ENCODE results near the gene CLDN4. TPM values are rescaled to one million over a fixed set of nuclear protein-coding genes. Genes with fewer than 3 reads are reported as not detected.

CLDN4 gene
- polyA plus RNA-seq, 6 donors from 2014 or later, result 0.08 to 0.13 TPM; not detected in 4

- no peak for ATAC-seq (ENCODE audit: low read depth in 2 of 2)
- H3K27me3 Mint-ChIP-seq, result peaks cover 9 to 53% (median 31%) of the 10 kb centered on the region in 3 donors
- H3K9me3 Mint-ChIP-seq, result peaks cover 0 to 5% (median 0%) of the 10 kb centered on the region in 7 donors
- H3K36me3 Mint-ChIP-seq, result no peaks in the 10 kb centered on the region
- H3K4me3 Mint-ChIP-seq, result no peak overlapping the region
- DNase-seq, result no peak
- no peak overlapping the region for H3K27ac Mint-ChIP-seq
- H3K4me1 Mint-ChIP-seq, result peaks cover 3 to 5% (median 4%) of the 10 kb centered on the region in 3 donors
Measured at GRCh38 chr7:73858807-73859206, 28.0 kb downstream of the CLDN4 start.

GRCh38 chr7:73860859-73861258 lies 30.1 kb downstream of the CLDN4 start, which contains the start of gene TMEM270:
TSS of gene TMEM270 (plus strand) at chr7:73861159. CDS start at chr7:73861195, 36 bp downstream.
- H3K27ac Mint-ChIP-seq, result peak within 1 kb of the TSS in 1 of 6 donors; percentile 32
- H3K36me3 Mint-ChIP-seq, result no peaks in the 10 kb centered on the region
- no peak for ATAC-seq (ENCODE audit: low read depth in 2 of 2)

DNA sequence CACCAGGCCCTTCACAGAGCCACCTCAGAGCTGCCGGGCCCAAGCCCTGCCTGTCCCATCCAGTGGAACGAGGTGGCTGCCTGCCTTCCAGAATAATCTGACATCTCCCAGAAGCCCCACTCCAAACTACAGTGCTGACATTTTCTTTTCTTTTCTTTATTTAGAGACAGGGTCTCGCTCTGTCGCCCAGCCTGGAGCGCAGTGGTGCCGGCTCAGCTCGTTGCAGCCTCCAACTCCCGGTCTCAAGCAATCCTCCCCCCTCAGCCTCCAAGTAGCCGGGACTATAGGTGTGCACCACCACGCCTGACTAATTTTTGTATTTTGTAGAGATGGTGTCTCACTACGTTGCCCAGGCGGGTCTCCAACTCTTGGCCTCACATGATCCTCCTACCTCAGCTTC lies 30.5 kb downstream of the CLDN4 start:
- no peak overlapping the region for H3K4me3 Mint-ChIP-seq
- DNase-seq (no peak), ATAC-seq (ENCODE audit: low read depth in 2 of 2) (no peak)
- H3K9me3 Mint-ChIP-seq, result peaks cover 0 to 5% (median 0%) of the 10 kb centered on the region in 7 donors
- no peaks in the 10 kb centered on the region for H3K4me1 Mint-ChIP-seq
- peak overlapping the region in 1 of 6 donors; percentile 32 for H3K27ac Mint-ChIP-seq
- peaks cover 4 to 41% (median 27%) of the 10 kb centered on the region in 3 donors for H3K27me3 Mint-ChIP-seq
- no peaks in the 10 kb centered on the region for H3K36me3 Mint-ChIP-seq

More at GRCh38 chr7:73860859-73861258, 30.1 kb downstream of the CLDN4 start, which contains the start of gene TMEM270:
- H3K4me1 Mint-ChIP-seq, result peaks cover 0 to 1% (median under 1%) of the 10 kb centered on the region in 3 donors
- DNase-seq, result no peak
- H3K9me3 Mint-ChIP-seq, result peaks cover 0 to 5% (median 0%) of the 10 kb centered on the region in 7 donors
- H3K27me3 Mint-ChIP-seq, result peaks cover 4 to 41% (median 28%) of the 10 kb centered on the region in 3 donors
- H3K4me3 Mint-ChIP-seq, result no peak within 1 kb of the TSS

GRCh38 chr7:73864981-73865711 lies 34.4 kb downstream of the CLDN4 start:
- DNase-seq (no peak), ATAC-seq (ENCODE audit: low read depth in 2 of 2) (no peak)
- Mint-ChIP-seq H3K27ac (peak overlapping the region in 1 of 6 donors; percentile 79), H3K9me3 (no peaks in the 10 kb centered on the region), H3K36me3 (no peaks in the 10 kb centered on the region), H3K4me3 (no peak overlapping the region), H3K27me3 (peaks cover 0 to 12% (median 0%) of the 10 kb centered on the region in 3 donors), H3K4me1 (no peaks in the 10 kb centered on the region)

GRCh38 chr7:73865738-73866445 lies 35.1 kb downstream of the CLDN4 start:
- no peak overlapping the region for H3K27ac Mint-ChIP-seq
- H3K9me3 Mint-ChIP-seq, result no peaks in the 10 kb centered on the region
- ATAC-seq (ENCODE audit: low read depth in 2 of 2), result peak in 1 of 2 donors; percentile 44
- no peak overlapping the region for H3K4me3 Mint-ChIP-seq
- H3K27me3 Mint-ChIP-seq, result peaks cover 0 to 12% (median 0%) of the 10 kb centered on the region in 3 donors
- no peaks in the 10 kb centered on the region for H3K4me1 Mint-ChIP-seq
- H3K36me3 Mint-ChIP-seq, result no peaks in the 10 kb centered on the region
- DNase-seq, result no peak

GRCh38 chr7:73866446-73866767 lies 35.6 kb downstream of the CLDN4 start:
- Mint-ChIP-seq H3K4me1 (no peaks in the 10 kb centered on the region), H3K27ac (no peak overlapping the region), H3K4me3 (no peak overlapping the region), H3K27me3 (peaks cover 0 to 10% (median 0%) of the 10 kb centered on the region in 3 donors), H3K36me3 (no peaks in the 10 kb centered on the region), H3K9me3 (no peaks in the 10 kb centered on the region)
- no peak for DNase-seq
- no peak for ATAC-seq (ENCODE audit: low read depth in 2 of 2)

- Mint-ChIP-seq H3K4me3 (no peak overlapping the region), H3K4me1 (no peaks in the 10 kb centered on the region), H3K9me3 (no peaks in the 10 kb centered on the region), H3K27me3 (no peaks in the 10 kb centered on the region), H3K36me3 (no peaks in the 10 kb centered on the region), H3K27ac (no peak overlapping the region)
- DNase-seq, result no peak
- no peak for ATAC-seq (ENCODE audit: low read depth in 2 of 2)
Measured at GRCh38 chr7:73869011-73869798, 38.4 kb downstream of the CLDN4 start.

GRCh38 chr7:73870041-73870492 lies 39.3 kb downstream of the CLDN4 start:
- no peaks in the 10 kb centered on the region for H3K36me3 Mint-ChIP-seq
- H3K4me1 Mint-ChIP-seq, result no peaks in the 10 kb centered on the region

DNA sequence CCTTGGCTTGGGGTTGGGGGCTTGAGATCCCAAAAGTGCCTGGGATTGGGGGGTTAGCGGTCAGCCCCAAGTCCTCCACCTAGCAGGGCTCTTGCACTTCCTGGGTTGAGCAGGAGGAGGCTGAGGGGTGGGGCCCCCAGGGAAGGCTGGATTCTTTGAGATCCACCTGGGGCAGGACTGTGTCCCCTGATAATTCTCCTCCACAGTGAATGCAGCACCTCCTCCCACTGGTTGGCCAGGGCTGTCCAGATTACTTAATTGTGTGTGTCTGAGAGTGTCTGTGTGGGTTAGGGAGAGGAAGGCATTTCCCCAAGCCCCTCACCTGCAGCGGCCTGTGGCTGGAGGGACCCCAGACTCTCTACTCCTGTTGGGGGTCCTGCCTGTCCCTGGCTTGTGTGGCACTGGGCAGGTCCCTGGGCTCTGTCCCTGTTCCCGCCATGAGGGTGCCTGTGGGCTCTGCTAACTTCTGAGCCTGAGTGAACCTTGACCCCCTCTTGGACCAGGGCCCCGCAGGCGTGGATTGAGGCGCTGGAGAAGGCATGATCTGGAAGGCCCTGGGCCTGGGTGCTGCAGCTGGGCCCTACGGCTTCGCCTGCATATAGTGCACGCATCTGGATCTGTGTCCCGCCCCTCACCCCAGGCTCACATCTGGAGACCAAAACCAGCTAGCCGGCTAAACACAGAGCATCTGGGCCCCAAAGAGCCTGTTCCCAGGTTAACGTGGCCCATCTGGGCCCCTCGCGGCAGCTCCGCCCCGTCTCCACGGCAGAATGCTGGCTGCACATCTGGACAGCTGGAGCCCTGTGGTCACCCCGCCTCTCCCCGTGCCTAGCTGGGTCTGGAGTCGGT lies 40.6 kb downstream of the CLDN4 start:
- Mint-ChIP-seq H3K4me1 (no peaks in the 10 kb centered on the region), H3K27me3 (peaks cover 0 to 4% (median 3%) of the 10 kb centered on the region in 3 donors), H3K27ac (no peak overlapping the region), H3K9me3 (no peaks in the 10 kb centered on the region), H3K4me3 (no peak overlapping the region), H3K36me3 (no peaks in the 10 kb centered on the region)
- no peak for ATAC-seq (ENCODE audit: low read depth in 2 of 2)
- DNase-seq, result no peak

More at GRCh38 chr7:73870041-73870492, 39.3 kb downstream of the CLDN4 start:
- Mint-ChIP-seq H3K4me3 (no peak overlapping the region), H3K9me3 (no peaks in the 10 kb centered on the region), H3K27ac (no peak overlapping the region), H3K27me3 (no peaks in the 10 kb centered on the region)
- ATAC-seq (ENCODE audit: low read depth in 2 of 2), result no peak
- DNase-seq, result no peak

DNA sequence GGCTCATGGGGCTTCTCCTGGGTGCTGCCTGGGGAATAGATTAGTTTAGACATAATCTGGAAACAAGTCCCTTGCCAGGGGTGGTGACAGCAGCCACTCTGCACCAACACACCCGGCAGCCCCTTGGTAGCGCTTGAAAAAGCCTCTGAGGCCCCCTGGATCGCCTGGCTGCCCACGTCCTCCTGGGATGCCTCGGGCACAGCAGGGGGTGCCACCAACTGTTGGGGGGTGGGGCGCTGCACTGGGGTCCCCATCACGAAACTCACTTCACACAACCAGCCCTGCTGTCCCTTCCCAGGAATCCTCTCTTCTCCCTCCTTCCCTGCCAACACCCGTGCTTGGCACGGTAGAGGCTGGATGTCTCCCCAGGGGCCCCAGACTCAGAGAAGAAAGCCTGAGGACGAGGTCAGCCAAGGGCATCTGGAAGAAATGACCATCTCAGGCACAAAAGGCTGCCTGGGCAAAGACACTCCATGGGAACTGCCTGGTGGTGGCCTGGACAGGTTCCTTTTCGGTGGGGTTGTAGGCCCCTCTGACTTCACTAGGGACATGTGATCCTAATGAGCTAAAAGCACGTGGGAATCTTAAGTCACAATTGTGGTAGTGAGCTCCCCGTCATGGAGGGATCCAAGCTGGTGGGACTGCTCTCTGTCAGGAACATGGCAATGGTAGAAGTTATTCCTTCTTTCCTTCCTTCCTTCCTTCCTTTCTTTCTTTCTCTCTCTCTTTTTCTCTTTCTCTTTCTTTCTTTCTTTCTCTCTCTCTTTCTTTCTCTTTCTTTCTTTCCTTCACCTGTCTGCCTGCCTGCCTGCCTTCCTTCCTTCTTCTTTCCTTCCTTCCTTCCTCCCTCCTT lies 41.5 kb downstream of the CLDN4 start:
- H3K36me3 Mint-ChIP-seq, result no peaks in the 10 kb centered on the region
- peaks cover 0 to 11% (median 6%) of the 10 kb centered on the region in 3 donors for H3K27me3 Mint-ChIP-seq
- no peaks in the 10 kb centered on the region for H3K4me1 Mint-ChIP-seq
- no peak for DNase-seq
- ATAC-seq (ENCODE audit: low read depth in 2 of 2), result no peak
- no peaks in the 10 kb centered on the region for H3K9me3 Mint-ChIP-seq
- no peak overlapping the region for H3K4me3 Mint-ChIP-seq
- H3K27ac Mint-ChIP-seq, result no peak overlapping the region

DNA sequence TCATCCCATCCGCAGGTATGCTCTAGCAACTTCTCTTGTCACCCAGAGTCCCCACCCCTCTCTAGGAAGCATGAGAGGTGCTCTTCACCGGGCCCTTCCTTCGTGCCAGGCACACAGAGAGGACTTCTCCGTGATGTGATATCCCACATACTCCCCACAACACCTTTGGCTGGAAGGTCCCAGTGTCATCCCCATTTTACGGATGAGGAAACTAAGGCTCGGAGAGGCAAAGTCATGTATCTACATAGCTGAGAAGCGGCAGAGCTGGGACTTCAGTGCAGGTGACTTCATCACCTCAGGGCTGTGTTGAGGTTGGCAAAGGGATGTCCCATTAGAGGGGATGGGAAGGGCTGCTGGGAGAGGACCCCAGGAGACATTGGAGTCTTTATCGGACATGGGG lies 45.6 kb downstream of the CLDN4 start:
- no peaks in the 10 kb centered on the region for H3K36me3 Mint-ChIP-seq
- H3K27me3 Mint-ChIP-seq, result peaks cover 4 to 26% (median 6%) of the 10 kb centered on the region in 3 donors
- DNase-seq, result no peak
- H3K4me3 Mint-ChIP-seq, result no peak overlapping the region
- no peak overlapping the region for H3K27ac Mint-ChIP-seq
- no peaks in the 10 kb centered on the region for H3K9me3 Mint-ChIP-seq
- no peaks in the 10 kb centered on the region for H3K4me1 Mint-ChIP-seq
- ATAC-seq (ENCODE audit: low read depth in 2 of 2), result no peak

- Mint-ChIP-seq H3K9me3 (no peaks in the 10 kb centered on the region), H3K27ac (no peak overlapping the region), H3K4me1 (no peaks in the 10 kb centered on the region), H3K27me3 (peaks cover 4 to 29% (median 6%) of the 10 kb centered on the region in 3 donors), H3K4me3 (no peak overlapping the region), H3K36me3 (no peaks in the 10 kb centered on the region)
- no peak for ATAC-seq (ENCODE audit: low read depth in 2 of 2)
- DNase-seq, result no peak
Measured at GRCh38 chr7:73876973-73877372, 46.2 kb downstream of the CLDN4 start.
